ENCODE measurements around the gene ANGPTL1. TPM values are rescaled to one million over a fixed set of nuclear protein-coding genes. Genes with fewer than 3 reads are reported as not detected.

The ANGPTL1 gene, protein sequence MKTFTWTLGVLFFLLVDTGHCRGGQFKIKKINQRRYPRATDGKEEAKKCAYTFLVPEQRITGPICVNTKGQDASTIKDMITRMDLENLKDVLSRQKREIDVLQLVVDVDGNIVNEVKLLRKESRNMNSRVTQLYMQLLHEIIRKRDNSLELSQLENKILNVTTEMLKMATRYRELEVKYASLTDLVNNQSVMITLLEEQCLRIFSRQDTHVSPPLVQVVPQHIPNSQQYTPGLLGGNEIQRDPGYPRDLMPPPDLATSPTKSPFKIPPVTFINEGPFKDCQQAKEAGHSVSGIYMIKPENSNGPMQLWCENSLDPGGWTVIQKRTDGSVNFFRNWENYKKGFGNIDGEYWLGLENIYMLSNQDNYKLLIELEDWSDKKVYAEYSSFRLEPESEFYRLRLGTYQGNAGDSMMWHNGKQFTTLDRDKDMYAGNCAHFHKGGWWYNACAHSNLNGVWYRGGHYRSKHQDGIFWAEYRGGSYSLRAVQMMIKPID
- 1 to 10 TPM; 2.8 to 5.7 TPM for total RNA-seq

GRCh38 chr1:178870944-178871343, at the start of gene ANGPTL1:
TSS of gene ANGPTL1 (minus strand) at chr1:178871077. CDS start at chr1:178865776, 5,301 bp downstream.
- H3K4me1 ChIP-seq: peaks cover 3% of the 10 kb centered on the region
- H3K27me3 ChIP-seq: no peaks in the 10 kb centered on the region
- no peak for TF ChIP-seq CTCF (IDR thresholded peaks at IDR 0.05)
- no peaks in the 10 kb centered on the region for H3K36me3 ChIP-seq
- DNase-seq: no peak
- H3K9ac ChIP-seq (ENCODE audit: low read depth in 2 of 2, low read length in 2 of 2): peak within 1 kb of the TSS in 1 of 2 donors; percentile 32
- peak within 1 kb of the TSS; percentile 1 for H3K4me3 ChIP-seq
- intact Hi-C loops (cut with DNase I): no loop called here
- H3K27ac ChIP-seq: peak within 1 kb of the TSS; percentile 25
- H3K9me3 ChIP-seq: no peaks in the 10 kb centered on the region

- Histone ChIP-seq H3K27me3 (no peaks in the 10 kb centered on the region), H3K9ac (ENCODE audit: low read depth in 2 of 2, low read length in 2 of 2) (no peak overlapping the region), H3K27ac (no peak overlapping the region), H3K9me3 (no peaks in the 10 kb centered on the region), H3K36me3 (no peaks in the 10 kb centered on the region), H3K4me1 (no peaks in the 10 kb centered on the region), H3K4me3 (no peak overlapping the region)
- no peak for DNase-seq
- intact Hi-C loops (cut with DNase I): no loop called here
- TF ChIP-seq CTCF (IDR thresholded peaks at IDR 0.05): no peak
These were observed 48.7 kb upstream of the ANGPTL1 start for GRCh38 chr1:178919581-178919980.

GRCh38 chr1:178918955-178919354, 48.1 kb upstream of the ANGPTL1 start:
- Histone ChIP-seq H3K27me3 (no peaks in the 10 kb centered on the region), H3K4me3 (no peak overlapping the region), H3K27ac (no peak overlapping the region), H3K9ac (ENCODE audit: low read depth in 2 of 2, low read length in 2 of 2) (no peak overlapping the region), H3K4me1 (no peaks in the 10 kb centered on the region), H3K9me3 (no peaks in the 10 kb centered on the region), H3K36me3 (no peaks in the 10 kb centered on the region)
- TF ChIP-seq CTCF (IDR thresholded peaks at IDR 0.05): no peak
- intact Hi-C loops (cut with DNase I): no loop called here
- DNase-seq: no peak

- H3K27ac ChIP-seq: no peak overlapping the region
- DNase-seq: no peak
- TF ChIP-seq CTCF (IDR thresholded peaks at IDR 0.05): no peak
- H3K27me3 ChIP-seq: no peaks in the 10 kb centered on the region
- H3K9me3 ChIP-seq: no peaks in the 10 kb centered on the region
- intact Hi-C loops (cut with DNase I): no loop called here
- no peak overlapping the region for H3K4me3 ChIP-seq
- H3K9ac ChIP-seq (ENCODE audit: low read depth in 2 of 2, low read length in 2 of 2): no peak overlapping the region
- no peaks in the 10 kb centered on the region for H3K36me3 ChIP-seq
- H3K4me1 ChIP-seq: no peaks in the 10 kb centered on the region
These were observed 47.4 kb upstream of the ANGPTL1 start for GRCh38 chr1:178918308-178918707.

DNA sequence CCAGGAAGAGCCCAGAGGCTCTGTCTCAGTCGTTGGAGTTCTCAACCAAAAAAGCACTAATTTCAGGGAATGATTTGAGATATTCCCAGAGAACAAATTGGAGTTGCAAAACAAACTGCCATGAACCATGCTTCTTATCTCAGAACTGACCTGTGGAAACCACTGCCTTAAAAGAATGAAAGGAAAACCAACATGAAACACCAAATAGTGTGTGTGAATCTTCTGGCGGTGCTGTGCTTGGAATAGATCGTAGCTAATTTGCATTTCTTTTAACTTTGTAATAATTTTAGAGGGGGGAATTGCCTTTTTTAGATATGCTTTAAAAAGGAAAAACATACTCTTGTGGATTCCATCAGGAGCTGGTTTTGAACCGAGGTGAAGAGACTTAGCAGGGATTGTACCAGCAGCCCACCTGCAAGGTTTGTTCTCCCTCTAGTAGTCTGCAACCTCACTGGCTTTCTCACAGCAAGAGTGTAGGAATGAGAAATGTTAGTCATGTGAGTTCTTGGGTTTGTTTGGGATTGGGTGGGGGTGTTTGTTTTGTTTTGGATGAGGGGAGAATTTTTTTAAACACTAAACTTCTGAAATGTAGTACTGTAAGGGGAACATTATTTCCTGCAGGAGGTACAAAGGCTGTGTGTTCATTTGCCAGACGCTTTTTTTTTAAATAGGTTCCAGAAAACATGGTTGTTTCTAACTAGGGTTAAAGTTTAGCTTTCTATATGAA, 45.7 kb upstream of the ANGPTL1 start:
- Histone ChIP-seq H3K36me3 (no peaks in the 10 kb centered on the region), H3K9ac (ENCODE audit: low read depth in 2 of 2, low read length in 2 of 2) (no peak overlapping the region), H3K27ac (no peak overlapping the region), H3K4me1 (no peaks in the 10 kb centered on the region), H3K4me3 (no peak overlapping the region), H3K9me3 (no peaks in the 10 kb centered on the region), H3K27me3 (no peaks in the 10 kb centered on the region)
- intact Hi-C loops (cut with DNase I): no loop called here
- TF ChIP-seq CTCF (IDR thresholded peaks at IDR 0.05): no peak
- DNase-seq: no peak

Data from colonic mucosa (tissue), 4 donors.